HL-60/S4 treated with phorbol 12-myristate 13-acetate at 8.2 ng/mL for 4 days and 3 days (cell line): ENCODE results near the gene RPAP3.

Experiments
- in situ Hi-C: fragments of 300-500 bp; cut with MboI; formaldehyde crosslinking; loops from 2 replicates; pipeline ENCODE4 v1.15.0; 2022; ENCODE audit warnings: low sequenced_read_pairs

RPAP3 gene

GRCh38 chr12:47744005-47744651 is 38.3 kb upstream of the RPAP3 start:
- in situ Hi-C loops = loop anchor here (25.0 kb wide), 1 partner anchor 418 kb away; the partner anchor contains the start of gene ASB8

GRCh38 chr12:47743311-47743860 is 37.6 kb upstream of the RPAP3 start:
- in situ Hi-C loops = loop anchor here (25.0 kb wide), 1 partner anchor 419 kb away; the partner anchor contains the start of gene ASB8

GRCh38 chr12:47742253-47742825 is 36.5 kb upstream of the RPAP3 start:
- in situ Hi-C loops = loop anchor here (25.0 kb wide), 1 partner anchor 420 kb away; the partner anchor contains the start of gene ASB8

- in situ Hi-C loops = loop anchor here (25.0 kb wide), 1 partner anchor 421 kb away; the partner anchor contains the start of gene ASB8
These were observed 35.5 kb upstream of the RPAP3 start for GRCh38 chr12:47741340-47741703.

GRCh38 chr12:47740606-47741339 is 34.9 kb upstream of the RPAP3 start:
- in situ Hi-C loops = loop anchor here (25.0 kb wide), 1 partner anchor 422 kb away; the partner anchor contains the start of gene ASB8

GRCh38 chr12:47739979-47740378 is 34.1 kb upstream of the RPAP3 start:
- in situ Hi-C loops = loop anchor here (25.0 kb wide), 1 partner anchor 422 kb away; the partner anchor contains the start of gene ASB8

- in situ Hi-C loops = loop anchor here (25.0 kb wide), 1 partner anchor 423 kb away; the partner anchor contains the start of gene ASB8
These were observed 33.5 kb upstream of the RPAP3 start for GRCh38 chr12:47739297-47739696.

GRCh38 chr12:47737936-47738594 is 32.2 kb upstream of the RPAP3 start:
- in situ Hi-C loops = loop anchor here (25.0 kb wide), 1 partner anchor 424 kb away; the partner anchor contains the start of gene ASB8

- in situ Hi-C loops = loop anchor here (25.0 kb wide), 1 partner anchor 425 kb away; the partner anchor contains the start of gene ASB8
These were observed 31.2 kb upstream of the RPAP3 start for GRCh38 chr12:47736877-47737676.

GRCh38 chr12:47736216-47736615 is 30.4 kb upstream of the RPAP3 start:
- in situ Hi-C loops = loop anchor here (25.0 kb wide), 1 partner anchor 426 kb away; the partner anchor contains the start of gene ASB8

- in situ Hi-C loops = loop anchor here (25.0 kb wide), 1 partner anchor 427 kb away; the partner anchor contains the start of gene ASB8
These were observed 29.8 kb upstream of the RPAP3 start for GRCh38 chr12:47735649-47736048.

- in situ Hi-C loops = loop anchor here (25.0 kb wide), 1 partner anchor 427 kb away; the partner anchor contains the start of gene ASB8
These were observed 29.1 kb upstream of the RPAP3 start for GRCh38 chr12:47734725-47735480.

GRCh38 chr12:47733142-47733541 is 27.3 kb upstream of the RPAP3 start:
- in situ Hi-C loops = loop anchor here (25.0 kb wide), 1 partner anchor 429 kb away; the partner anchor contains the start of gene ASB8

GRCh38 chr12:47732504-47732903 is 26.7 kb upstream of the RPAP3 start:
- in situ Hi-C loops = loop anchor here (25.0 kb wide), 1 partner anchor 430 kb away; the partner anchor contains the start of gene ASB8

GRCh38 chr12:47731723-47732122 is 25.9 kb upstream of the RPAP3 start:
- in situ Hi-C loops = loop anchor here (25.0 kb wide), 1 partner anchor 431 kb away; the partner anchor contains the start of gene ASB8

GRCh38 chr12:47730341-47730744 is 24.5 kb upstream of the RPAP3 start:
- in situ Hi-C loops = loop anchor here (25.0 kb wide), 1 partner anchor 432 kb away; the partner anchor contains the start of gene ASB8

- in situ Hi-C loops = loop anchor here (10.0 to 25.0 kb wide), 2 partner anchors 46 to 433 kb away; partner anchors contain the start of genes ASB8 and SLC48A1
These were observed 23.4 kb upstream of the RPAP3 start for GRCh38 chr12:47729233-47729632.

- in situ Hi-C loops = loop anchor here (10.0 to 25.0 kb wide), 2 partner anchors 49 to 436 kb away; partner anchors contain the start of genes ASB8 and SLC48A1
These were observed 20.1 kb upstream of the RPAP3 start for GRCh38 chr12:47725893-47726292.
